ES-I3 (cell line): ENCODE measurements around the gene PTPRU.
"Not testable (repeated sequence)": the region's sequence is repeated elsewhere in the genome, so short reads cannot be mapped to it uniquely, and the experiment has no call there.

Source experiments
- H3K36me3 ChIP-seq: 2 replicates; pipeline ENCODE4 v1.6.1; 2013; ENCODE audit warnings: mild to moderate bottlenecking, low read length, control low read depth, moderate library complexity; ENCODE audit not compliant: insufficient read depth
- H3K4me1 ChIP-seq: 2 replicates; pipeline ENCODE4 v1.6.1; 2013; ENCODE audit warnings: mild to moderate bottlenecking, control low read depth, low read length; ENCODE audit not compliant: insufficient read depth
- H3K9ac ChIP-seq: 2 replicates; pipeline ENCODE4 v1.6.1; 2013; ENCODE audit warnings: low read depth, mild to moderate bottlenecking, low read length, moderate library complexity
- H3K9me3 ChIP-seq: 2 replicates; pipeline ENCODE4 v1.6.1; 2013; ENCODE audit warnings: mild to moderate bottlenecking, low read length, moderate library complexity; ENCODE audit not compliant: control insufficient read depth, insufficient read depth

PTPRU gene

GRCh38 chr1:29291756-29292155 lies 55.4 kb downstream of the PTPRU start:
- Histone ChIP-seq H3K36me3 (no peaks in the 10 kb centered on the region), H3K9ac (no peak overlapping the region), H3K4me1 (no peaks in the 10 kb centered on the region), H3K9me3 (no peaks in the 10 kb centered on the region)

DNA sequence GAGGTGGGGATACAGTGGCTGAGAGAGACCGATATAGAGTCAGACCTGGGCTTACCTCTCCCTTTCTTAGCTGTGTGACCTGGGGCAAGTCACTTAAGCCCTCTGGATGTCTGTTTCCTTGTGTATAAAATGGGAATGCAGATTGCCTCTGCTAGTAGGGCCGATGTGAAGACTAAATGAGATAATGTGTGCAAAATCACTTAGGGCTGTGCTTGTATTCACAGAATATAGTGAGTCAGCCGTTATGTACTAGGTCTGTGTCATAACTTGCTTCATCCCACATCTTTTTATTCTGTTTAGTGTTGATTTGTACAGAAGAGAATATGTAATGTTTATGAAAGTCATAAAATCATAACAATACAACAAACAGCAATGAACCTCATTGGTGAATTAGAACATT lies 56.0 kb downstream of the PTPRU start:
- Histone ChIP-seq H3K4me1 (no peaks in the 10 kb centered on the region), H3K36me3 (no peaks in the 10 kb centered on the region), H3K9me3 (no peaks in the 10 kb centered on the region), H3K9ac (no peak overlapping the region)

GRCh38 chr1:29297450-29297849 lies 61.1 kb downstream of the PTPRU start:
- no peak overlapping the region for H3K9ac ChIP-seq
- peaks cover 9% of the 10 kb centered on the region; the same call in 1 of the 2 replicates for H3K4me1 ChIP-seq
- H3K36me3 ChIP-seq = no peaks in the 10 kb centered on the region

DNA sequence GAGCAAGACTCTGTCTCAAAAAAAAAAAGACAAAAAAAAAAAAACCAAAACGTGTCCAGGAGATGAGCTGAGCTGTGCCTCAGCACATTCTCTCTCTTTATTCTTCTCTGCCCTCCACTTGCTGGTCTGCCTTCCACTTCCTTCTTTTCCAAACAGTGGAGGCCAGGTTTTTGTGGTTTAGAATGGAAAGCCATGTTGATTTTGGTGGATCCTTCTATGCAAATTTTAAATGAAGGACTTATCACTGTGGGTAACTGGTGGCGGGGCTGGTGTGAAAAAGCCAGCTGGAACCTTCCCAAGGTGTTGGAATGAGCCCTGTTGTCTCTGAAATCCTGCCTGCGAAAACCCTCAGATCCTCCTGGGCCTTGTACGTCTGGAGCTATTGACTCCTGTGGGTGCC lies 61.9 kb downstream of the PTPRU start:
- Histone ChIP-seq H3K9me3 (no peaks in the 10 kb centered on the region), H3K9ac (no peak overlapping the region), H3K4me1 (peaks cover 9% of the 10 kb centered on the region; the same call in 1 of the 2 replicates), H3K36me3 (no peaks in the 10 kb centered on the region)

More at GRCh38 chr1:29297450-29297849, 61.1 kb downstream of the PTPRU start:
- no peaks in the 10 kb centered on the region for H3K9me3 ChIP-seq

DNA sequence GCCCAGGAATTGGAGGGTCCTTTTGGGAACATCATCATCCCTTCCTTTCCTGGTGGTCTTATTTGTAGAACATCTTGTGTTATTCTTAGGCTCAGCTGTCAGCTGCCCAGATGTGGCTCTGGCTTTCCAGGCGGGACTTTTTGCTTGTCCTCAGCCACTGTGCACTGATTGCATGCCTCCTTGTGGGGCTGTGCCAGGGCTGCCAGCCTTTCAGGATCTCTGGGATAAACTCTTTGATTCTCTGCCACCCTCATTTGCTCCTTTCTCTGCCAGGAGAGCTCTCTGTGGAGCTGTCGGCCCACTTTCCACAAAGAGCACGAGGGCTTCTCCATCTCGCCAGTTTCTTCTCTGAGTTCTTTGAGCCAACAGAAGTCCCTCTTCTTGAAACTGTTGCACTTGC lies 63.1 kb downstream of the PTPRU start:
- Histone ChIP-seq H3K9me3 (no peaks in the 10 kb centered on the region), H3K9ac (no peak overlapping the region), H3K36me3 (no peaks in the 10 kb centered on the region; the same call in 1 of the 2 replicates), H3K4me1 (peaks cover 9% of the 10 kb centered on the region; the same call in 1 of the 2 replicates)

GRCh38 chr1:29301732-29302131 lies 65.4 kb downstream of the PTPRU start:
- H3K9ac ChIP-seq, H3K9me3 ChIP-seq, H3K36me3 ChIP-seq, H3K4me1 ChIP-seq: not testable (repeated sequence)

- H3K36me3 ChIP-seq = no peaks in the 10 kb centered on the region; the same call in 1 of the 2 replicates
- H3K4me1 ChIP-seq = peaks cover 9% of the 10 kb centered on the region; the same call in 1 of the 2 replicates
- H3K9ac ChIP-seq = no peak overlapping the region
- no peaks in the 10 kb centered on the region for H3K9me3 ChIP-seq
Observed at GRCh38 chr1:29303201-29304024, 67.1 kb downstream of the PTPRU start.

- no peaks in the 10 kb centered on the region; the same call in 1 of the 2 replicates for H3K36me3 ChIP-seq
- H3K9me3 ChIP-seq = no peaks in the 10 kb centered on the region
- peaks cover 9% of the 10 kb centered on the region; the same call in 1 of the 2 replicates for H3K4me1 ChIP-seq
- no peak overlapping the region for H3K9ac ChIP-seq
Observed at GRCh38 chr1:29304025-29304684, 67.8 kb downstream of the PTPRU start.

DNA sequence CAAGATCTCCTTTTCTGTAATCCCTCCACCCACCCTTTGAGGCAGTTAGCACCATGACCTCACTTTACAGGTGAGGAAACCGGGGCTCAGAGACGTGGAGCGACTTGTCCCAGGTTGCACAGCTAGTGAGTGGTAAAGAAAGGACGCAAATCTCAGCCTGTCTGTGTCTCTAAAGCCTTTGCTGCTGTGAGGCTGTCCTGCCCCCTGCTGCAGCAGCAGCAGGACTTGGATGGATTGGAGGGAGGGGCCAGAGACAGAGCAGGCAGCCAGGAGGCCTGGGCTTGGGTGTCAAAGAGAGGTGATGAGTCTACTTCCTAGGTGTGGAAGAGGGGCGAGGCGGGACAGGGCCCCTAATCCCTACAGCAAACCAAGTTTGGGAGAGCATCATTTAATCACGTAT lies 69.6 kb downstream of the PTPRU start:
- H3K36me3 ChIP-seq = no peaks in the 10 kb centered on the region; the same call in 1 of the 2 replicates
- H3K4me1 ChIP-seq = peaks cover 1% of the 10 kb centered on the region; the same call in 1 of the 2 replicates
- no peaks in the 10 kb centered on the region for H3K9me3 ChIP-seq
- no peak overlapping the region for H3K9ac ChIP-seq

DNA sequence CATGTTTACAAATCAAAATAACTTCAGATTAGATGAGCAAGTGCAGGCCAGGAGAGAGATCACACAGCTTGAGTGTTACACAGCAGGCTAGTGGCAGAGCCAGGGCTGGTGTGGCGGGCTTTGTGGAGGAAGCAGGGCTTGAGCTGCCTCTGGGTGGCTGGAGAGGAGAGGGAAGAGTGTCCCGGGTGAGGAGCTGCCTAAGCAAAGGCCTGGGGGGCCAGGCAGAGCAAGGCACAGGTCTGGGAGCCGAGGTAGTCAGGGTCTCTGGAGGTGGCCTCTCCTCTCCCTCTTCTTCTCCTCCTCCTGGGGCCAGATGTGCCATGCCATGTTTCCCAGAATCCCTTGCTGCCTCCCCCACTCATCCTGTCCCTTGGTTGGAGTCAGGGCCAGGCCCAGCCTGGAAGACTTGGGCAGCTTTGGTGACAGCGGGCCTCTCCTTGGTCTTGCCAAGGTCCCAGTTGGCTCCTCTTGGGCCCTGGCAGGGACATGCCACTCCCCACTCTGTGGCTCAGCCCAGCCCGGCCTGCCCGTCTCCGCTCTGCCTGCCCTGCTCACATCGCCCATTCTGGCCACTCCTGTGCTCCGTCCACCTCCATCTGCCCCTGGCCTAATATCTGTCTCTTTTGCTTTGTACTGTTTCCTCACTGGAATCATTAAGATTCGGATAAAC lies 70.3 kb downstream of the PTPRU start:
- Histone ChIP-seq H3K4me1 (no peaks in the 10 kb centered on the region), H3K9ac (no peak overlapping the region), H3K9me3 (no peaks in the 10 kb centered on the region), H3K36me3 (no peaks in the 10 kb centered on the region; the same call in 1 of the 2 replicates)

- Histone ChIP-seq H3K4me1 (no peaks in the 10 kb centered on the region), H3K9ac (no peak overlapping the region), H3K9me3 (no peaks in the 10 kb centered on the region), H3K36me3 (no peaks in the 10 kb centered on the region; the same call in 1 of the 2 replicates)
Observed at GRCh38 chr1:29309075-29309474, 72.8 kb downstream of the PTPRU start.

GRCh38 chr1:29309621-29310020 lies 73.3 kb downstream of the PTPRU start:
- no peaks in the 10 kb centered on the region for H3K9me3 ChIP-seq

GRCh38 chr1:29310616-29311180 lies 74.4 kb downstream of the PTPRU start:
- no peaks in the 10 kb centered on the region; the same call in 1 of the 2 replicates for H3K36me3 ChIP-seq

More at GRCh38 chr1:29309621-29310020, 73.3 kb downstream of the PTPRU start:
- Histone ChIP-seq H3K4me1 (no peaks in the 10 kb centered on the region), H3K36me3 (no peaks in the 10 kb centered on the region; the same call in 1 of the 2 replicates), H3K9ac (no peak overlapping the region)

More at GRCh38 chr1:29310616-29311180, 74.4 kb downstream of the PTPRU start:
- no peaks in the 10 kb centered on the region for H3K9me3 ChIP-seq
- H3K9ac ChIP-seq = no peak overlapping the region
- H3K4me1 ChIP-seq = no peaks in the 10 kb centered on the region
